GM23338 (cell line): ENCODE data around the gene ARSB. TPM values are rescaled to one million over a fixed set of nuclear protein-coding genes. Genes with fewer than 3 reads are reported as not detected.

ENCODE experiments used
- ATAC-seq: fragments of 200-7000 bp; cut with Tn5 transposase; 3 replicates; pipeline ENCODE4 v1.9.1; 2020
- DNase-seq: peaks from one replicate; pipeline ENCODE4 v3.0.0-alpha.2; 2015; ENCODE audit warnings: low spot score
- H2AFZ ChIP-seq: fragments of 200-600 bp; sonication (generic); 2 replicates; pipeline ENCODE4 v1.8.0; 2016; ENCODE audit warnings: antibody characterized with exemption, mild to moderate bottlenecking, moderate library complexity
- H3F3A ChIP-seq: fragments of 200-600 bp; sonication (generic); replicated peaks from 2 replicates; pipeline ENCODE4 v1.8.0; 2017; ENCODE audit warnings: antibody characterized with exemption, mixed run types, low read depth
- H3K27ac ChIP-seq: fragments of 200-600 bp; sonication (generic); 2 replicates; pipeline ENCODE4 v1.6.1; 2016; ENCODE audit warnings: low read depth
- H3K27me3 ChIP-seq: fragments of 200-600 bp; sonication (generic); 2 replicates; pipeline ENCODE4 v1.8.0; 2016; ENCODE audit warnings: mild to moderate bottlenecking, mixed run types, moderate library complexity; ENCODE audit not compliant: insufficient read depth
- H3K36me3 ChIP-seq: fragments of 200-600 bp; sonication (generic); 2 replicates; pipeline ENCODE4 v1.8.0; 2016; ENCODE audit warnings: mild to moderate bottlenecking; ENCODE audit not compliant: insufficient read depth
- H3K4me1 ChIP-seq: fragments of 200-600 bp; sonication (generic); 2 replicates; pipeline ENCODE4 v1.8.0; 2016; ENCODE audit warnings: mild to moderate bottlenecking, moderate library complexity; ENCODE audit not compliant: insufficient read depth
- H3K4me2 ChIP-seq: fragments of 200-600 bp; sonication (generic); 2 replicates; pipeline ENCODE4 v1.7.1; 2017; ENCODE audit warnings: mixed run types
- H3K4me3 ChIP-seq: fragments of 200-600 bp; sonication (generic); 2 replicates; pipeline ENCODE4 v1.6.1; 2016; ENCODE audit warnings: mixed run types
- H3K79me2 ChIP-seq: fragments of 200-600 bp; sonication (generic); replicated peaks from 2 replicates; pipeline ENCODE4 v1.8.0; 2017; ENCODE audit warnings: mild to moderate bottlenecking; ENCODE audit not compliant: insufficient read depth
- H3K9me2 ChIP-seq: fragments of 200-600 bp; sonication (generic); 2 replicates; pipeline ENCODE4 v1.8.0; 2017; ENCODE audit not compliant: insufficient read depth
- H4K20me1 ChIP-seq: fragments of 200-600 bp; sonication (generic); replicated peaks from 2 replicates; pipeline ENCODE4 v1.8.0; 2017; ENCODE audit warnings: mild to moderate bottlenecking; ENCODE audit not compliant: insufficient read depth
- H3K27ac Mint-ChIP-seq: 2 replicates; pipeline ENCODE4 v1.8.0; 2020; ENCODE audit warnings: inconsistent platforms, mild to moderate bottlenecking, moderate library complexity, mixed read lengths
- H3K27me3 Mint-ChIP-seq: 3 replicates; pipeline ENCODE4 v1.8.0; 2022; ENCODE audit warnings: low read depth, mild to moderate bottlenecking, moderate library complexity, mixed read lengths, inconsistent platforms; ENCODE audit not compliant: insufficient read depth, poor library complexity
- H3K36me3 Mint-ChIP-seq: 3 replicates; pipeline ENCODE4 v1.8.0; 2021; ENCODE audit warnings: low read depth, mild to moderate bottlenecking, inconsistent platforms, moderate library complexity, mixed read lengths
- H3K4me1 Mint-ChIP-seq: 3 replicates; pipeline ENCODE4 v1.8.0; 2020; ENCODE audit warnings: mild to moderate bottlenecking, inconsistent platforms, mixed read lengths
- H3K4me3 Mint-ChIP-seq: 3 replicates; pipeline ENCODE4 v1.8.0; 2021; ENCODE audit warnings: moderate library complexity, mild to moderate bottlenecking, inconsistent platforms, mixed read lengths
- H3K9me3 Mint-ChIP-seq: 3 replicates; pipeline ENCODE4 v1.8.0; 2020; ENCODE audit warnings: moderate library complexity, mild to moderate bottlenecking, inconsistent platforms, mixed read lengths
- CREB1 ChIP-seq: fragments of 250-450 bp; sonication (Bioruptor Pico); IDR thresholded peaks from 2 replicates; pipeline ENCODE4 v1.5.0; 2020; ENCODE audit warnings: low read depth, mild to moderate bottlenecking, moderate library complexity
- CTCF ChIP-seq, 2 experiments: fragments of 200-600 bp in 1 of 2; sonication (generic) in 1 of 2; conservative IDR thresholded peaks; 2 replicates each; pipeline versions ENCODE4 v1.5.1 to v1.6.1; 2016 to 2017; ENCODE audit warnings: antibody characterized with exemption in 2 of 2, low read depth in 2 of 2, mild to moderate bottlenecking in 2 of 2, moderate library complexity in 1 of 2
- EZH2phosphoT487 ChIP-seq: fragments of 200-600 bp; sonication (generic); IDR thresholded peaks from one replicate; pipeline ENCODE4 v1.8.1; 2018; ENCODE audit warnings: antibody characterized with exemption; ENCODE audit not compliant: unreplicated experiment
- REST ChIP-seq: IDR thresholded peaks from one replicate; pipeline ENCODE4 v1.6.1; 2018; ENCODE audit warnings: antibody characterized with exemption; ENCODE audit not compliant: unreplicated experiment
- STAT1 ChIP-seq: IDR thresholded peaks from one replicate; pipeline ENCODE4 v1.6.1; 2016; ENCODE audit warnings: antibody characterized with exemption; ENCODE audit not compliant: unreplicated experiment
- ZNF462 ChIP-seq: fragments of 250-450 bp; sonication (Bioruptor Pico); IDR thresholded peaks from 2 replicates; pipeline ENCODE4 v1.5.0; 2020; ENCODE audit warnings: mild to moderate bottlenecking, moderate library complexity
- polyA plus RNA-seq: library from polyadenylated mRNA; unstranded; fragments of >200 nt; fragmentation: Nextera tagmentation; extraction: Ambion mirVana; gene quantifications from 2 replicates; pipeline ENCODE4 v1.2.1, GENCODE V29; 2016
- total RNA-seq: library from RNA; depleted of rRNA; stranded (reverse); fragments of >200 nt; shearing (Covaris generic); gene quantifications from 2 replicates; pipeline ENCODE4 v1.2.3, GENCODE V29; 2014

The ARSB gene
- total and polyA plus RNA-seq, 2 experiments from 2014 or later: 7.4 to 24.6 TPM

GRCh38 chr5:78819707-78820106 lies 165.4 kb downstream of the ARSB start:
- H3F3A ChIP-seq: no peaks in the 10 kb centered on the region
- H3K27me3 ChIP-seq: no peaks in the 10 kb centered on the region
- Mint-ChIP-seq H3K27ac (no peak overlapping the region), H3K27me3 (no peaks in the 10 kb centered on the region), H3K36me3 (no peaks in the 10 kb centered on the region), H3K4me3 (no peak overlapping the region), H3K9me3 (no peaks in the 10 kb centered on the region), H3K4me1 (0 out of 3 replicates have a peak, but pooled peaks cover 2% of the 10 kb centered on the region)
- no peaks in the 10 kb centered on the region for H3K79me2 ChIP-seq
- H3K27ac ChIP-seq: no peak overlapping the region
- no peaks in the 10 kb centered on the region; the same call in 1 of the 2 replicates for H3K9me2 ChIP-seq
- no peaks in the 10 kb centered on the region for H3K36me3 ChIP-seq
- H2AFZ ChIP-seq: no peak overlapping the region
- no peaks in the 10 kb centered on the region for H3K4me1 ChIP-seq
- H3K4me2 ChIP-seq: no peak overlapping the region
- H3K4me3 ChIP-seq: no peak overlapping the region
- ATAC-seq (no peak; the same call in 2 of the 3 replicates), DNase-seq (no peak)
- no peaks in the 10 kb centered on the region for H4K20me1 ChIP-seq
- no peak for TF ChIP-seq EZH2phosphoT487
- 0 out of 4 replicates have a peak, but pooled peaks of 1 of the 2 experiments have one; percentile 8 for TF ChIP-seq CTCF (conservative IDR thresholded peaks at IDR 0.05; ENCODE audit: low read depth in 2 of 2)

GRCh38 chr5:78819166-78819565 lies 165.9 kb downstream of the ARSB start:
- Histone ChIP-seq H4K20me1 (no peaks in the 10 kb centered on the region), H3K27me3 (no peaks in the 10 kb centered on the region), H2AFZ (no peak overlapping the region), H3K79me2 (no peaks in the 10 kb centered on the region), H3F3A (no peaks in the 10 kb centered on the region), H3K9me2 (no peaks in the 10 kb centered on the region; the same call in 1 of the 2 replicates), H3K4me3 (no peak overlapping the region), H3K27ac (no peak overlapping the region), H3K4me2 (no peak overlapping the region), H3K36me3 (no peaks in the 10 kb centered on the region), H3K4me1 (no peaks in the 10 kb centered on the region)
- Mint-ChIP-seq H3K4me1 (0 out of 3 replicates have a peak, but pooled peaks cover 2% of the 10 kb centered on the region), H3K9me3 (no peaks in the 10 kb centered on the region), H3K4me3 (no peak overlapping the region), H3K27me3 (no peaks in the 10 kb centered on the region), H3K36me3 (no peaks in the 10 kb centered on the region), H3K27ac (peak overlapping the region; percentile 31; the same call in 1 of the 2 replicates)
- no peak for ATAC-seq
- no peak for DNase-seq
- TF ChIP-seq REST: no peak
- TF ChIP-seq ZNF462 (CRISPR knock-in tag): no peak
- TF ChIP-seq CREB1: no peak
- TF ChIP-seq STAT1: no peak
